Measurements from ENCODE around the gene PACS1.

Gene PACS1

GRCh38 chr11:66159324-66159984 is 89.4 kb downstream of the PACS1 start:
- peaks cover 15% of the 10 kb centered on the region for H3K4me1 Mint-ChIP-seq (ENCODE audit: low read depth)
- H3K27ac Mint-ChIP-seq: no peak overlapping the region
- H3K27me3 Mint-ChIP-seq (ENCODE audit: low read depth): no peaks in the 10 kb centered on the region
- DNase-seq (ENCODE audit: low spot score): no peak
- H3K9me3 Mint-ChIP-seq: no peaks in the 10 kb centered on the region
- H3K4me3 Mint-ChIP-seq: no peak overlapping the region
- no peaks in the 10 kb centered on the region for H3K36me3 Mint-ChIP-seq (ENCODE audit: low read depth)

DNA sequence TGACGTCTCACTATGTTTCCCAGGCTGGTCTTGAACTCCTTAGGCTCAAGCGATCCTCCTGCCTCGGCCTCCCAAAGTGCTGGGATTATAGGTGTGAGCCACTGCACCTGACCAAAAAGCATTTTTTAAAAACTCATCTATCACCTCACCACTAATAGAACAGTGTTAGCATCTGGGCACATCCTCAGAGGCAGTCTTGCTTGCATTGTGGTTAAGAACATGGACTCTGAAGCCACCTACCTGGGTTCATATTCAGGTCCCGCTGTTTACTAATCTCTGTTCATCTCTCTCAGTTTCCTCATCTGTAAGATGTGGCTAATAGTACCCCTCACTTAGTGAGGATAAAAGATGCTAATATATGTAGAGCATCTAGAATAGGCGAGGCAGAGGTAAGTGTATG is 90.6 kb downstream of the PACS1 start:
- H3K4me3 Mint-ChIP-seq: no peak overlapping the region
- no peak for DNase-seq (ENCODE audit: low spot score)
- no peaks in the 10 kb centered on the region for H3K36me3 Mint-ChIP-seq (ENCODE audit: low read depth)
- peaks cover 15% of the 10 kb centered on the region for H3K4me1 Mint-ChIP-seq (ENCODE audit: low read depth)
- no peaks in the 10 kb centered on the region for H3K27me3 Mint-ChIP-seq (ENCODE audit: low read depth)
- no peak overlapping the region for H3K27ac Mint-ChIP-seq
- H3K9me3 Mint-ChIP-seq: no peaks in the 10 kb centered on the region

- H3K27me3 Mint-ChIP-seq (ENCODE audit: low read depth): no peaks in the 10 kb centered on the region
- H3K27ac Mint-ChIP-seq: no peak overlapping the region
- no peaks in the 10 kb centered on the region for H3K9me3 Mint-ChIP-seq
- H3K4me1 Mint-ChIP-seq (ENCODE audit: low read depth): no peaks in the 10 kb centered on the region
- H3K36me3 Mint-ChIP-seq (ENCODE audit: low read depth): peaks cover 2% of the 10 kb centered on the region
- no peak overlapping the region for H3K4me3 Mint-ChIP-seq
- no peak for DNase-seq (ENCODE audit: low spot score)
Measured at GRCh38 chr11:66168289-66168688, 98.2 kb downstream of the PACS1 start.

DNA sequence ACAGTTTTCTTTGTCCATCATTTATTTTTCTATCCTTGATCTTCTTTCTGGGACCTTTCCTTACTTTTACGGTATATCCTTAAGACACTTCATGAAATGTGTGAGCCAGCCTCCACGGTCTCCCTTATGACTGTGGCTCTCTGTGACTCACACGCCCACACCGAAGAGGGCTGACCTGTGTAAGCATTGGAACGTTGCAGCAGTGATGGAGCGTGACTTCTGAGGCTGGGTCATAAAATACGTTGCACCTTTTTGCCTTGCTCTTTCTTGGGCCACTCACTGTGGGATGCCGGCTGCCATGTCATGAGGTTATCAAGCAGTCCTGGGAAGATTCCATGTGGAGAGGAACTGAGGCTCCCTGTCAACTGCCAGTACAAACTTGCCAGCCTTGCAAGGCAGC is 102.1 kb downstream of the PACS1 start:
- peak; percentile 10 for DNase-seq (ENCODE audit: low spot score)
- Mint-ChIP-seq H3K4me1 (ENCODE audit: low read depth) (no peaks in the 10 kb centered on the region), H3K9me3 (no peaks in the 10 kb centered on the region), H3K27ac (no peak overlapping the region), H3K27me3 (ENCODE audit: low read depth) (no peaks in the 10 kb centered on the region), H3K36me3 (ENCODE audit: low read depth) (peaks cover 2% of the 10 kb centered on the region), H3K4me3 (no peak overlapping the region)

DNA sequence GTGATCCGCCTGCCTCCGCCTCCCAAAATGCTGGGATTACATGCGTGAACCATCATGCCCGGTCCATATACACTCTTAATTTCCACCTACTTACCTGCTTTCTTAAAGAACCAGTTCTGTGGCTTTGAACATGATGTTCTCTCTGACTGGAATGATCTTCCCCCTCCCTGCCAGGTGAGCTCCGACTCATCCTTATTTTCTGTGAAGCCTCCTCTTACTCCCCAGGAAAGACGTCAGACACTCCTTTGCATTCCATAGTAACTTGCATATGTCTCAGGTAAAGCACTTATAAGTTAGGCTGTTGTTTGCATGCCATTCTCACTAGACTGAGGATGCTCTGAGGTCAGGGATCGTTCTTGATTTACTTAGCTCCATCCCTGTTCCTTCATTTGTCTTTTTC is 106.6 kb downstream of the PACS1 start:
- no peak overlapping the region for H3K27ac Mint-ChIP-seq
- H3K9me3 Mint-ChIP-seq: no peaks in the 10 kb centered on the region
- DNase-seq (ENCODE audit: low spot score): no peak
- H3K4me1 Mint-ChIP-seq (ENCODE audit: low read depth): no peaks in the 10 kb centered on the region
- no peaks in the 10 kb centered on the region for H3K27me3 Mint-ChIP-seq (ENCODE audit: low read depth)
- H3K36me3 Mint-ChIP-seq (ENCODE audit: low read depth): no peaks in the 10 kb centered on the region
- no peak overlapping the region for H3K4me3 Mint-ChIP-seq

DNA sequence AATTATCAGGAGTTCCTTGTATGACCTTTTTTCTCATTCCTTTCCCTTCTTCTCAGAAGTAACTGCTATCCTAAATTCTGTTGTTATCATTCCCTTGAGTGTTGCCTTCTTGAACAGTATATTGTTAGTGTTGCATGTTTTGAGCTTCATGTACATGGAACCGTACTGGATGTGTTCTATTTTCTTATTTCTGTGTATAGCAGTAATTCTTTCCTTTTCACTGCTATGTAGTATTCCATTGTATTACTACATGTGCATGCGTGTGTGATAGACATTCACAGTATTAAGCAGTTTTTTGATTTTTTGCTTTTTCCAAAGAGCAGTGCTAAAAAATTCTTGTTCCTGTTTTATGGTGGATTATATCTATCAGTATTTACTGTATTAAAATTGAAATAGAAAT is 108.1 kb downstream of the PACS1 start:
- no peak for DNase-seq (ENCODE audit: low spot score)
- Mint-ChIP-seq H3K36me3 (ENCODE audit: low read depth) (no peaks in the 10 kb centered on the region), H3K4me1 (ENCODE audit: low read depth) (no peaks in the 10 kb centered on the region), H3K27me3 (ENCODE audit: low read depth) (no peaks in the 10 kb centered on the region), H3K9me3 (no peaks in the 10 kb centered on the region), H3K27ac (no peak overlapping the region), H3K4me3 (no peak overlapping the region)

DNA sequence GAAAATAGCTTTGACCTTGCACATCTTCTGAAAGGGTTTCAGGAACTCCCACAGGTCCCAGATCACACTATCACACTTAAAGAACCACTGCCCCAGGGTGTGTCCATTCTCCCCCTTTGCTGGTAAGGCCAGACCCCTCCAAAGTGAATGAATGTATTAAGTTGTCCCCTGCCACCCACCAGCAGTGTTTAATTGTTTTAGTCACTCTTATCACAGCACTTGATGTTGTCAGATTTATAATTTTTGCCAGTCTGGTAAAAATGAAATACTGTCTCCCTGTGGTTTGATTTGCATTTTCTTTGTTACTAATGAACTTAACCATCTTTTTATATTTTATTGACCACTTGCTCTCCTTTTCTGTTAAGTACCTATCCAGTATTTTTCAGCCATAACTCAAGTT is 108.8 kb downstream of the PACS1 start:
- no peaks in the 10 kb centered on the region for H3K4me1 Mint-ChIP-seq (ENCODE audit: low read depth)
- H3K27me3 Mint-ChIP-seq (ENCODE audit: low read depth): no peaks in the 10 kb centered on the region
- no peaks in the 10 kb centered on the region for H3K9me3 Mint-ChIP-seq
- no peak for DNase-seq (ENCODE audit: low spot score)
- H3K4me3 Mint-ChIP-seq: no peak overlapping the region
- H3K27ac Mint-ChIP-seq: no peak overlapping the region
- H3K36me3 Mint-ChIP-seq (ENCODE audit: low read depth): no peaks in the 10 kb centered on the region

GRCh38 chr11:66181632-66182315 is 111.7 kb downstream of the PACS1 start:
- no peaks in the 10 kb centered on the region for H3K27me3 Mint-ChIP-seq (ENCODE audit: low read depth)
- H3K27ac Mint-ChIP-seq: no peak overlapping the region
- no peak overlapping the region for H3K4me3 Mint-ChIP-seq
- no peak for DNase-seq (ENCODE audit: low spot score)
- no peaks in the 10 kb centered on the region for H3K4me1 Mint-ChIP-seq (ENCODE audit: low read depth)
- no peaks in the 10 kb centered on the region for H3K9me3 Mint-ChIP-seq
- H3K36me3 Mint-ChIP-seq (ENCODE audit: low read depth): no peaks in the 10 kb centered on the region

- H3K27ac Mint-ChIP-seq: no peak overlapping the region
- H3K9me3 Mint-ChIP-seq: no peaks in the 10 kb centered on the region
- H3K4me3 Mint-ChIP-seq: no peak overlapping the region
- no peaks in the 10 kb centered on the region for H3K27me3 Mint-ChIP-seq (ENCODE audit: low read depth)
- DNase-seq (ENCODE audit: low spot score): no peak
- H3K36me3 Mint-ChIP-seq (ENCODE audit: low read depth): no peaks in the 10 kb centered on the region
- no peaks in the 10 kb centered on the region for H3K4me1 Mint-ChIP-seq (ENCODE audit: low read depth)
Measured at GRCh38 chr11:66183494-66184048, 113.5 kb downstream of the PACS1 start.

GRCh38 chr11:66184728-66185127 is 114.7 kb downstream of the PACS1 start:
- no peaks in the 10 kb centered on the region for H3K27me3 Mint-ChIP-seq (ENCODE audit: low read depth)
- H3K36me3 Mint-ChIP-seq (ENCODE audit: low read depth): peaks cover 5% of the 10 kb centered on the region
- no peaks in the 10 kb centered on the region for H3K9me3 Mint-ChIP-seq
- H3K27ac Mint-ChIP-seq: no peak overlapping the region
- no peak overlapping the region for H3K4me3 Mint-ChIP-seq
- DNase-seq (ENCODE audit: low spot score): no peak
- H3K4me1 Mint-ChIP-seq (ENCODE audit: low read depth): no peaks in the 10 kb centered on the region

- no peaks in the 10 kb centered on the region for H3K4me1 Mint-ChIP-seq (ENCODE audit: low read depth)
- no peaks in the 10 kb centered on the region for H3K27me3 Mint-ChIP-seq (ENCODE audit: low read depth)
- no peak overlapping the region for H3K4me3 Mint-ChIP-seq
- no peak for DNase-seq (ENCODE audit: low spot score)
- H3K36me3 Mint-ChIP-seq (ENCODE audit: low read depth): peaks cover 6% of the 10 kb centered on the region
- no peak overlapping the region for H3K27ac Mint-ChIP-seq
- H3K9me3 Mint-ChIP-seq: no peaks in the 10 kb centered on the region
Measured at GRCh38 chr11:66186470-66186869, 116.4 kb downstream of the PACS1 start.

GRCh38 chr11:66187453-66187852 is 117.4 kb downstream of the PACS1 start:
- Mint-ChIP-seq H3K27ac (no peak overlapping the region), H3K27me3 (ENCODE audit: low read depth) (no peaks in the 10 kb centered on the region), H3K4me1 (ENCODE audit: low read depth) (no peaks in the 10 kb centered on the region)

GRCh38 chr11:66188580-66188979 is 118.5 kb downstream of the PACS1 start:
- no peak overlapping the region for H3K27ac Mint-ChIP-seq
- H3K4me1 Mint-ChIP-seq (ENCODE audit: low read depth): no peaks in the 10 kb centered on the region
- no peak for DNase-seq (ENCODE audit: low spot score)
- peaks cover 6% of the 10 kb centered on the region for H3K36me3 Mint-ChIP-seq (ENCODE audit: low read depth)
- H3K27me3 Mint-ChIP-seq (ENCODE audit: low read depth): no peaks in the 10 kb centered on the region
- H3K4me3 Mint-ChIP-seq: no peak overlapping the region
- no peaks in the 10 kb centered on the region for H3K9me3 Mint-ChIP-seq

More at GRCh38 chr11:66187453-66187852, 117.4 kb downstream of the PACS1 start:
- H3K9me3 Mint-ChIP-seq: no peaks in the 10 kb centered on the region
- peaks cover 6% of the 10 kb centered on the region for H3K36me3 Mint-ChIP-seq (ENCODE audit: low read depth)
- no peak overlapping the region for H3K4me3 Mint-ChIP-seq
- no peak for DNase-seq (ENCODE audit: low spot score)

DNA sequence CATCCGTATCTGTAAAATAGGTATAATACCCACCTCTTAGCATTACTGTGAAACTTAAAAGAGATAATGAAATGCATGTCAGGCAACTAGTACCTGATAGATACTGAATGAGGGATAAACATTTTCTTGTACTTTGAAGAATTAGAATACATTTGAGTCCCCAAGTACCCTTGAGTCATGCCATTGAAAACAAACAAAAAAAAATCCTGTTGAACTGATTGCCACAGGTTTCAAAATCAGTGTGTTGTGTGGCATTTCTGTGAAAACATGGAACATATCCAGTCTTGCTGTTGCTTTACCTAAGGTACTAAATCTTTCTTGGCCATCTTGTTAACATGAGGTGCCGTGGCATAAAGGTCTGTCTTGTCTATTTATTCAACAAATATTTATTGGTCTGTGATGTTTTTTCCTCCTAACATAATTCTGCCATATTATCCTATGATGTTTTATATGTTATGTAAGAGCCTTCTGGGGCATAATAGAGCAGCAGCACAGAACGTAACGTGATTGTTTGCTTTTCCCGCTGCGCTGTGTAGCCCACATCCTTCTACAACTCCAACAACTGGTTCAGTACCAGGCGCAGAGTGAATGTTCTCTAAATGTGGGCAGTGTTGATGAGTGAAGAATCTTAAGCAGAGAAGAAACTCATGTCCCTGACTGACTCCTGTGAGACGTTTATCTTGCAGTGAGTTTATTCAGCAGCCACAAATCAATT is 119.1 kb downstream of the PACS1 start:
- peaks cover 6% of the 10 kb centered on the region for H3K36me3 Mint-ChIP-seq (ENCODE audit: low read depth)
- H3K4me1 Mint-ChIP-seq (ENCODE audit: low read depth): no peaks in the 10 kb centered on the region
- no peaks in the 10 kb centered on the region for H3K9me3 Mint-ChIP-seq
- no peak overlapping the region for H3K27ac Mint-ChIP-seq
- no peak overlapping the region for H3K4me3 Mint-ChIP-seq
- DNase-seq (ENCODE audit: low spot score): no peak
- no peaks in the 10 kb centered on the region for H3K27me3 Mint-ChIP-seq (ENCODE audit: low read depth)
